HTERT RPE-1 (cell line): Measurements from ENCODE around the gene TMEM132A.
"Not testable (repeated sequence)": the region's sequence is repeated elsewhere in the genome, so short reads cannot be mapped to it uniquely, and the experiment has no call there.

Experiments
- in situ Hi-C: fragments of 300-500 bp; cut with MboI; formaldehyde crosslinking; loops from 4 replicates; pipeline ENCODE4 v1.14.3; 2020; ENCODE audit warnings: low sequenced_read_pairs

The TMEM132A gene

GRCh38 chr11:60952742-60953170, 28.5 kb downstream of the TMEM132A start:
- in situ Hi-C loops, result no loop called here

GRCh38 chr11:60953781-60954180, 29.5 kb downstream of the TMEM132A start:
- in situ Hi-C loops, result no loop called here

- in situ Hi-C loops, result no loop called here
These were observed 30.2 kb downstream of the TMEM132A start for GRCh38 chr11:60954421-60954820.

- in situ Hi-C loops, result no loop called here
These were observed 31.3 kb downstream of the TMEM132A start for GRCh38 chr11:60955571-60955970.

GRCh38 chr11:60957188-60957587, 32.9 kb downstream of the TMEM132A start:
- in situ Hi-C loops, result no loop called here

- in situ Hi-C loops, result no loop called here
These were observed 35.2 kb downstream of the TMEM132A start for GRCh38 chr11:60959431-60959830.

- in situ Hi-C loops, result no loop called here
These were observed 36.1 kb downstream of the TMEM132A start for GRCh38 chr11:60960405-60960804.

- in situ Hi-C loops, result no loop called here
These were observed 40.5 kb downstream of the TMEM132A start for GRCh38 chr11:60964801-60965200.

GRCh38 chr11:60966890-60967289, 42.6 kb downstream of the TMEM132A start:
- in situ Hi-C loops, result no loop called here

GRCh38 chr11:60968223-60968622, 44.0 kb downstream of the TMEM132A start:
- in situ Hi-C loops, result no loop called here

- in situ Hi-C loops, result no loop called here
These were observed 46.1 kb downstream of the TMEM132A start for GRCh38 chr11:60970369-60970774.

GRCh38 chr11:60970890-60971289, 46.6 kb downstream of the TMEM132A start:
- in situ Hi-C loops, result no loop called here

GRCh38 chr11:60971520-60971919, 47.3 kb downstream of the TMEM132A start, which contains the start of gene CD6:
Gene CD6 (plus strand): TSS chr11:60971680. CDS start chr11:60971866, 186 bp downstream.
- in situ Hi-C loops, result no loop called here

GRCh38 chr11:60972182-60973030, 48.1 kb downstream of the TMEM132A start:
- in situ Hi-C loops, result no loop called here

GRCh38 chr11:60973699-60974098, 49.4 kb downstream of the TMEM132A start:
- in situ Hi-C loops, result no loop called here

- in situ Hi-C loops, result not testable (repeated sequence)
These were observed 50.1 kb downstream of the TMEM132A start for GRCh38 chr11:60974316-60974715.

GRCh38 chr11:60974726-60975125, 50.5 kb downstream of the TMEM132A start:
- in situ Hi-C loops, result no loop called here

GRCh38 chr11:60977224-60977623, 53.0 kb downstream of the TMEM132A start:
- in situ Hi-C loops, result no loop called here

- in situ Hi-C loops, result no loop called here
These were observed 53.6 kb downstream of the TMEM132A start for GRCh38 chr11:60977836-60978235.

GRCh38 chr11:60978546-60979380, 54.5 kb downstream of the TMEM132A start:
- in situ Hi-C loops, result no loop called here

- in situ Hi-C loops, result no loop called here
These were observed 57.3 kb downstream of the TMEM132A start for GRCh38 chr11:60981515-60981914.

GRCh38 chr11:60982184-60982583, 57.9 kb downstream of the TMEM132A start:
- in situ Hi-C loops, result no loop called here
